ENCODE data around the gene LAMA4.
A peak's percentile ranks its signal among the peaks of the same experiment; 100 is the strongest.

LAMA4 gene

GRCh38 chr6:112227992-112228391, 26.4 kb downstream of the LAMA4 start:
- peaks cover 15% of the 10 kb centered on the region for H3K4me1 ChIP-seq (ENCODE audit: insufficient read depth, low read length)
- H3K9me3 ChIP-seq (ENCODE audit: low read length): no peaks in the 10 kb centered on the region
- H3K4me3 ChIP-seq (ENCODE audit: low read length): no peak overlapping the region
- no peaks in the 10 kb centered on the region for H3K36me3 ChIP-seq (ENCODE audit: insufficient read depth, low read length)
- H3K27me3 ChIP-seq (ENCODE audit: insufficient read depth, low read length): no peaks in the 10 kb centered on the region
- no peak overlapping the region for H2AFZ ChIP-seq (ENCODE audit: low read depth, low read length)

DNA sequence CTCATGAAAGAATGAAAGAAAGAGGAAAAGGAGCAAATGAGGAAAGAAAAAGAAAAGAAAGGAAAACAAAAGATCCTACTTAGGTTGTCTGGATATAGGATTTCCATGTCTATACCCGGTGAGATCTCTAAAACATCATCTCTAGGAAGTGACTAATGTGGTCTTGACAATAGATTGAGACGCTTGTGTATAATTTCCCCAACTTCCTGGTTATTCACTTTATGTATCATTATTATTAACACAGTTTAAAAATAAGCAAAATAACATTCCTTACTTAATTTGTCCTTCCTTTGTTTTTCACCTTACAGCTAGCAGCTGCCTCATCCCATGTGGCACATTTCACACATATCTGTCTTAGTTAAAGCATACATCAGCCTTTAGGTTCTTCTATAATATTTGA, 27.0 kb downstream of the LAMA4 start:
- peaks cover 15% of the 10 kb centered on the region for H3K4me1 ChIP-seq (ENCODE audit: insufficient read depth, low read length)

DNA sequence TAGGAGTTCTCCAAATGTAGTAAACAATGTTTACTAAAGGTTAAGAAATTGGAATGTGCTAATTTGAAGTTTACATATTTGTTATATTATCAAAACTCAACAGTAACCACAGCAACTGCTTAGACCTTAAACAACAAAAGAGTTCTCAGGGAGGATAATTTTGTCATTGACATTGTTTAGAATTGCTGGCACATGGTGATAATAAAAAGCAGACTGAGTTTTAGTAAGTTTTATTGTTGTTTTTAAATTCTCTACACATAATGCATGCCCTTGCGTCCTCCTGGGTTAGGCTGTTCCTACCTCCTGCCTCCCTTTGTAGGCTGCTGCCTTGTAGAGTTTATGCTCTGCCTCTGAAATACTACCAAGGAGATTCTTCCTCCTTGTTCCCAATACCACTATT, 28.7 kb downstream of the LAMA4 start:
- Histone ChIP-seq H3K36me3 (ENCODE audit: insufficient read depth, low read length) (no peaks in the 10 kb centered on the region), H3K9me3 (ENCODE audit: low read length) (no peaks in the 10 kb centered on the region), H3K27me3 (ENCODE audit: insufficient read depth, low read length) (no peaks in the 10 kb centered on the region), H3K4me1 (ENCODE audit: insufficient read depth, low read length) (peaks cover 5% of the 10 kb centered on the region), H2AFZ (ENCODE audit: low read depth, low read length) (no peak overlapping the region), H3K4me3 (ENCODE audit: low read length) (no peak overlapping the region)

More for the DNA sequence above, 27.0 kb downstream of the LAMA4 start:
- Histone ChIP-seq H3K27me3 (ENCODE audit: insufficient read depth, low read length) (no peaks in the 10 kb centered on the region), H3K36me3 (ENCODE audit: insufficient read depth, low read length) (no peaks in the 10 kb centered on the region), H3K4me3 (ENCODE audit: low read length) (no peak overlapping the region), H3K9me3 (ENCODE audit: low read length) (no peaks in the 10 kb centered on the region), H2AFZ (ENCODE audit: low read depth, low read length) (no peak overlapping the region)

DNA sequence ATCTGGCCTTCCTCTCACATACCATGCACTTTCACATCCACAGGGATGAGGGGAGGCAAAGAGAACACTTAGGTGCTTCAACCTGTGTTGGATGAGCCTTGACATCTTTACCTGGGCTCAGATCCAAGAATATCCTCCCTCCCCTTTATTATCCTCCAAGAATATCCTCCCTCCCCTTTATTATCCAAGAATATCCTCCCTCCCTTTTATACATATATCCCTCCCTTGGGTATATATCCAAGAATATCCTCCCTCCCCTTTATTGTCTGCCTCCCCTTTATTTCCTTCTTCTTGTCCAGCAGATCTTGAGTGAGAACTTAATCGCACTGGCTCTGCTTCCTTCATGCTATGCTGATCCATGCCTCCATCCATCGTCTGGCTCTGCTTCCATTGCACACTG, 30.3 kb downstream of the LAMA4 start:
- H2AFZ ChIP-seq (ENCODE audit: low read depth, low read length): no peak overlapping the region
- H3K9me3 ChIP-seq (ENCODE audit: low read length): no peaks in the 10 kb centered on the region
- no peaks in the 10 kb centered on the region for H3K36me3 ChIP-seq (ENCODE audit: insufficient read depth, low read length)
- H3K4me1 ChIP-seq (ENCODE audit: insufficient read depth, low read length): peaks cover 5% of the 10 kb centered on the region
- H3K27me3 ChIP-seq (ENCODE audit: insufficient read depth, low read length): no peaks in the 10 kb centered on the region
- H3K4me3 ChIP-seq (ENCODE audit: low read length): no peak overlapping the region

GRCh38 chr6:112223070-112223861, 31.1 kb downstream of the LAMA4 start:
- Histone ChIP-seq H3K4me3 (ENCODE audit: low read length) (no peak overlapping the region), H3K4me1 (ENCODE audit: insufficient read depth, low read length) (peaks cover 5% of the 10 kb centered on the region), H3K27me3 (ENCODE audit: insufficient read depth, low read length) (no peaks in the 10 kb centered on the region), H3K9me3 (ENCODE audit: low read length) (no peaks in the 10 kb centered on the region), H3K36me3 (ENCODE audit: insufficient read depth, low read length) (no peaks in the 10 kb centered on the region), H2AFZ (ENCODE audit: low read depth, low read length) (no peak overlapping the region)

DNA sequence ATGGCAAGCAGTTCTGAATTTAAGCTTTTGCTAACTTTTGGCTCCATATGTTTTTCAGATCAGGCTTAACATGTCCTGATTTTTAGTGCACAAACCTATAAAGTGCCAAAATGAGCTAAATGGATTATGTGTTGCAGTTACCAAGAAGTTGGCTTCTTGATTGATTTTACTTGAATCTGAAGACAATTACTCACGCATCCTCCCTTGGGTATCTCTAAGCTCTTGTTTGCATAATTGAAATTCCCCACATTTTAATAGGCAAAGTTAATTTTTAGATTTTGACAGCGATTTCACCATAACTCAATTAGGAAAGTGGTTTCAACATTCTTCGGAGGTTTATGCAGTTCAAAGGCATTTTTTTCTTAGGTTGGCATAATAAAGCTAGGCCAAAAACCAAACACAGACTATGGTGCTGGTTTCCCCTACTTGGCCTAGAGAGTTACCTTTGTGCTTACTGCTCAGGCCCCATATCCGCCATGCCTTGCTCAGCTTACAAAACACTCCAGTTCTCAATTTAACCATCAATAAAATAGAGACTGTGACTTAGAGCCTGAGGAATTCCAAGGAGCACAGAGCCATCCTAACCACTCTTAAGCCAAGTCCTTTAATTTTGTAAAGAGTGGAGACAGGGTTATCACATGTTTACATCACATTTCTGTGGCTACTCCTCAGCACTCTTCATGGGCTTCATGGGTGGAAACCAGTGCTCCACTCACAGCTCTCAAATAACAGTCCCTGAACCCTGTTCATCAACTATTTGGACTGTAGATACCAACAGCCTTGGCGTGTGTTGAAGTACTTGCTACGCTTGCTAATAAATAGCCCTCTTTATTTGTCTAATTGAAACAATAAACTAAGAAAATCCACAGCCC, 32.1 kb downstream of the LAMA4 start:
- Histone ChIP-seq H3K4me3 (ENCODE audit: low read length) (no peak overlapping the region), H2AFZ (ENCODE audit: low read depth, low read length) (no peak overlapping the region), H3K9me3 (ENCODE audit: low read length) (no peaks in the 10 kb centered on the region), H3K27me3 (ENCODE audit: insufficient read depth, low read length) (no peaks in the 10 kb centered on the region), H3K4me1 (ENCODE audit: insufficient read depth, low read length) (peaks cover 13% of the 10 kb centered on the region), H3K36me3 (ENCODE audit: insufficient read depth, low read length) (no peaks in the 10 kb centered on the region)

DNA sequence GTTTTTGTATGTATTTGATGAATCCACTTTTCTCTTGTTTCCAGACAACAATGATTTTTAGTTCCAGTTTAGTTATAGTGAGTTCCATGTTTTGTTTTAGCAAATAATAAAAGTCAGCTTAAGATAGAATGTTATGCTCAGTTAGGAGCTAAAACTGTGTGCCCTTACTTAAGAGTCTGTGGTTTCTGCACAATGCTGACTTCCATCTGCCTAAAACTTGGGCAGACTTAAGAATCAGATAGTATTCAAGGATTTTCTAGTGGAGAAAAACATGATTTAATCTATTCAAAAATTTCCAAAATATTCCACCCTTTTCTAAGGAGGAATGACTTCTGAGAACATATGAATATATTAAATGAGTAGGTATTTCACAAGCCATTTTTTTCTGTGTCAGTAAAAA, 32.8 kb downstream of the LAMA4 start:
- Histone ChIP-seq H3K36me3 (ENCODE audit: insufficient read depth, low read length) (no peaks in the 10 kb centered on the region), H3K4me1 (ENCODE audit: insufficient read depth, low read length) (peaks cover 20% of the 10 kb centered on the region)

DNA sequence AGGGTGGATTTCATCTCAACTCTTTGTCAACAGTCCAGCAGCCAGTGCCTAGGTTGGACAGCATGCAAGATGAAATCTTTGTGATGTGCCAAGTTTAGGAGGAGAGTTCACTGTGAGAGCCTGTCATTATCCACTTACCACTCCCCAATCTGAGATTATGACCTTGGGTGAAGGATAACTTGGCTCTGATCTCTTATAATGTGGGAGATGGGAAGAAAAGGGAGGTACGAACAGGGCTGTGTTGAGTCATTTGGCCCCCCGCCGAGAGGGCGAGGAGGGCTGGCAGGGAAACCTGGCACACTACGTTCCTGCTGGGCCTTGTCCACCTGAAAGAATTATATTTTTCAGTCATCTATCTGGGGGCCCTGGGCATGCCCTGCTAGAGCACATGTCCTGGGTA, 35.8 kb downstream of the LAMA4 start:
- H3K9me3 ChIP-seq (ENCODE audit: low read length): no peaks in the 10 kb centered on the region
- no peak overlapping the region for H3K4me3 ChIP-seq (ENCODE audit: low read length)
- no peaks in the 10 kb centered on the region for H3K36me3 ChIP-seq (ENCODE audit: insufficient read depth, low read length)
- no peaks in the 10 kb centered on the region for H3K27me3 ChIP-seq (ENCODE audit: insufficient read depth, low read length)
- H2AFZ ChIP-seq (ENCODE audit: low read depth, low read length): no peak overlapping the region
- H3K4me1 ChIP-seq (ENCODE audit: insufficient read depth, low read length): peaks cover 32% of the 10 kb centered on the region

More for the DNA sequence above, 32.8 kb downstream of the LAMA4 start:
- H2AFZ ChIP-seq (ENCODE audit: low read depth, low read length): no peak overlapping the region
- H3K4me3 ChIP-seq (ENCODE audit: low read length): no peak overlapping the region
- no peaks in the 10 kb centered on the region for H3K9me3 ChIP-seq (ENCODE audit: low read length)
- H3K27me3 ChIP-seq (ENCODE audit: insufficient read depth, low read length): no peaks in the 10 kb centered on the region

GRCh38 chr6:112216662-112217551, 37.5 kb downstream of the LAMA4 start:
- Histone ChIP-seq H3K9me3 (ENCODE audit: low read length) (no peaks in the 10 kb centered on the region), H3K36me3 (ENCODE audit: insufficient read depth, low read length) (no peaks in the 10 kb centered on the region), H2AFZ (ENCODE audit: low read depth, low read length) (peak overlapping the region; percentile 26), H3K4me1 (ENCODE audit: insufficient read depth, low read length) (peaks cover 32% of the 10 kb centered on the region), H3K4me3 (ENCODE audit: low read length) (no peak overlapping the region), H3K27me3 (ENCODE audit: insufficient read depth, low read length) (no peaks in the 10 kb centered on the region)

DNA sequence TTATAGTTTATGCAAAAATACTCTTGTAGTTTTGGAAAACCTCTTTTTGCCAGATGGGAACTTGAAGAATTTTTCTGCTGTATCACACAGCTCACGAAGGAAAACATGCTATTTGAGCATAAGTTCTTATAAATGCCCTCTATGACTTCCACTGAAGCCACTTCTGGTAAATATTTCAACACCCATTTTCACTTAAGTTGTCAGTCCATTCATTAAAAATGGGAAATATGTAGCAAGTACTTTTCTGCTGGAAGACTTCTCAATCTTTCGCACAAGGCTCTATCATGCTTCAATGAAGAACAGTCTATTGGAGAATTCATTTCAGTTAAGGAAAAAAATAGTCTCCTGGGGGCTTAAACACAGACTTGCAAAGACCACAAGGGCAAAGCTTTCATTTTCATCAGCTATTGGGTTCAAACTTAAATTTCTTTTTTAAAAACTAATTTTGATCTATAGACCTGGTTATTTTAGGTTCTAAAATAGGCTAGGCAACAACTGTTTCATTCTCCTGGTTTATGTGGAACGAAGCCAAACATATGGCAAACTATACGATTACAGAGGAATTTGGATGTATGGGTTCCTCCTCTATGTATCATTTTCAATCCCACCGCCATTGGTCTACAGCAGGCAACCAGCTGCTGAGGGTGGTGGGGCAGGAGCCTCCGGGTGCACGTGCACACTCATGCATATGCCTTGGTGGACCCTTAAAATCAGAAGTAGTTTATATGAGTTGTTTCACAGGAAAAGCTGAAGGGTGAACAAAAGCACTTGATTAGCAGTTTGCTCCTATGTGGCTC, 38.7 kb downstream of the LAMA4 start:
- no peaks in the 10 kb centered on the region for H3K27me3 ChIP-seq (ENCODE audit: insufficient read depth, low read length)
- H3K4me3 ChIP-seq (ENCODE audit: low read length): no peak overlapping the region
- H2AFZ ChIP-seq (ENCODE audit: low read depth, low read length): no peak overlapping the region
- H3K36me3 ChIP-seq (ENCODE audit: insufficient read depth, low read length): no peaks in the 10 kb centered on the region
- no peaks in the 10 kb centered on the region for H3K9me3 ChIP-seq (ENCODE audit: low read length)
- peaks cover 32% of the 10 kb centered on the region for H3K4me1 ChIP-seq (ENCODE audit: insufficient read depth, low read length)

DNA sequence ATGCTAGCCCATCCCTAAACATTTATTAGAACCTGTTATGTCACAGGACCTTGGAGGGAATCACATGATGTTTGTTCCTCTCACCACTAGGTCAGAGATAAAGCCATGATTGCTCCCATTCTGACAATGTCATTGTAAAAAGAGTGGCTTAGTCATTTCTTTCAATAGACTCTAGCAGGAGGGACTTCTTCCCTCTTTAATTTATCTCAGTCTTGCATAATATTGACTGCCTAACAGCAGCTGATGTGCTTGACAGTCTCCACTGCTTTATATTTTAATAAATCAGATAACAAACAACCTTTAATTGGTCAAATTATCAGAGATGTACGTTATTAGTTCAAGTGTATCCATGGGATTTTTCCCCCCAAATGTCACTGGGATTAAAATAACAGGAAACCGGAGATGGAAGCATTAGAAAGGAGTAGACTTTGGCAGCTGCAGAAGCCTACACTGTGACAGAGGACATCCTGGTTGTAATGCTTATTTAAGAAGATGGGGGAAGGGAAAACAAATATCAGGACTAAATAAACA, 39.6 kb downstream of the LAMA4 start:
- Histone ChIP-seq H3K27me3 (ENCODE audit: insufficient read depth, low read length) (no peaks in the 10 kb centered on the region), H3K9me3 (ENCODE audit: low read length) (no peaks in the 10 kb centered on the region), H3K4me3 (ENCODE audit: low read length) (no peak overlapping the region), H3K4me1 (ENCODE audit: insufficient read depth, low read length) (peaks cover 37% of the 10 kb centered on the region), H3K36me3 (ENCODE audit: insufficient read depth, low read length) (no peaks in the 10 kb centered on the region), H2AFZ (ENCODE audit: low read depth, low read length) (no peak overlapping the region)

GRCh38 chr6:112210852-112211251, 43.5 kb downstream of the LAMA4 start:
- Histone ChIP-seq H3K9me3 (ENCODE audit: low read length) (no peaks in the 10 kb centered on the region), H3K4me3 (ENCODE audit: low read length) (no peak overlapping the region), H2AFZ (ENCODE audit: low read depth, low read length) (no peak overlapping the region), H3K4me1 (ENCODE audit: insufficient read depth, low read length) (peaks cover 49% of the 10 kb centered on the region), H3K27me3 (ENCODE audit: insufficient read depth, low read length) (no peaks in the 10 kb centered on the region), H3K36me3 (ENCODE audit: insufficient read depth, low read length) (no peaks in the 10 kb centered on the region)
